ENCODE results near the gene ROR1. TPM values are rescaled to one million over a fixed set of nuclear protein-coding genes. Genes with fewer than 3 reads are reported as not detected.

The ROR1 gene
- total RNA-seq, 1 experiment from 2014 or later = 56.3 TPM

- no peak for TF ChIP-seq CDX4 (CRISPR knock-in tag; IDR thresholded peaks at IDR 0.05; ENCODE audit: borderline replicate concordance)
- TF ChIP-seq PRRX2 (CRISPR knock-in tag; IDR thresholded peaks at IDR 0.05) = no peak
- TF ChIP-seq ZSCAN18 (CRISPR knock-in tag; IDR thresholded peaks at IDR 0.05) = no peak
- no peak for TF ChIP-seq ZNF317 (CRISPR knock-in tag; IDR thresholded peaks at IDR 0.05; ENCODE audit: borderline replicate concordance, low read depth)
- TF ChIP-seq ZNF281 (CRISPR knock-in tag; IDR thresholded peaks at IDR 0.05) = no peak
- no peak for TF ChIP-seq NFATC4 (CRISPR knock-in tag; IDR thresholded peaks at IDR 0.05)
Measured at GRCh38 chr1:64155278-64155677, 381.5 kb downstream of the ROR1 start (continued).

- no peak for DNase-seq (ENCODE audit: low spot score)
- ChIA-PET POLR2A (no interaction called here), CTCF (no interaction called here)
- Mint-ChIP-seq H3K4me3 (no peak overlapping the region), H3K27me3 (ENCODE audit: low read depth) (no peaks in the 10 kb centered on the region), H3K27ac (no peak overlapping the region), H3K9me3 (no peaks in the 10 kb centered on the region), H3K4me1 (no peaks in the 10 kb centered on the region), H3K36me3 (peaks cover 30% of the 10 kb centered on the region)
- ATAC-seq = no peak
- TF ChIP-seq ZNF232 (CRISPR knock-in tag; IDR thresholded peaks at IDR 0.05) = no peak
Measured at GRCh38 chr1:64161357-64161941, 387.6 kb downstream of the ROR1 start.

GRCh38 chr1:64162151-64162550 lies 388.3 kb downstream of the ROR1 start:
- DNase-seq (ENCODE audit: low spot score) = no peak
- CTCF ChIA-PET = no interaction called here
- TF ChIP-seq ZNF281 (CRISPR knock-in tag; IDR thresholded peaks at IDR 0.05) = no peak
- TF ChIP-seq TEAD4 (CRISPR knock-in tag; IDR thresholded peaks at IDR 0.05) = no peak
- TF ChIP-seq USF2 (CRISPR knock-in tag; IDR thresholded peaks at IDR 0.05) = no peak
- TF ChIP-seq CBFB (CRISPR knock-in tag; IDR thresholded peaks at IDR 0.05; ENCODE audit: low read depth) = no peak
- TF ChIP-seq PREB (CRISPR knock-in tag; IDR thresholded peaks at IDR 0.05; ENCODE audit: borderline replicate concordance) = no peak
- no peak for TF ChIP-seq STAT6 (CRISPR knock-in tag; conservative IDR thresholded peaks at IDR 0.05; ENCODE audit: low read depth)
- no peak for TF ChIP-seq ZNF512 (CRISPR knock-in tag; IDR thresholded peaks at IDR 0.05; ENCODE audit: borderline replicate concordance)
- no peak for TF ChIP-seq NR3C1 (CRISPR knock-in tag; conservative IDR thresholded peaks at IDR 0.05; ENCODE audit: low read depth)
- no peak for TF ChIP-seq ZBTB43 (CRISPR knock-in tag; IDR thresholded peaks at IDR 0.05)

More at GRCh38 chr1:64162151-64162550, 388.3 kb downstream of the ROR1 start:
- POLR2A ChIA-PET = no interaction called here
- H3K27me3 Mint-ChIP-seq (ENCODE audit: low read depth) = no peaks in the 10 kb centered on the region
- H3K4me1 Mint-ChIP-seq = no peaks in the 10 kb centered on the region
- peaks cover 35% of the 10 kb centered on the region for H3K36me3 Mint-ChIP-seq
- no peak overlapping the region for H3K4me3 Mint-ChIP-seq
- no peak for ATAC-seq
- peaks cover under 1% of the 10 kb centered on the region; the same call in 1 of the 2 replicates for H3K9me3 Mint-ChIP-seq
- no peak overlapping the region for H3K27ac Mint-ChIP-seq
